ENCODE data around the gene GTPBP4.
"Not testable (repeated sequence)": the region's sequence is repeated elsewhere in the genome, so short reads cannot be mapped to it uniquely, and the experiment has no call there.

Gene GTPBP4

DNA sequence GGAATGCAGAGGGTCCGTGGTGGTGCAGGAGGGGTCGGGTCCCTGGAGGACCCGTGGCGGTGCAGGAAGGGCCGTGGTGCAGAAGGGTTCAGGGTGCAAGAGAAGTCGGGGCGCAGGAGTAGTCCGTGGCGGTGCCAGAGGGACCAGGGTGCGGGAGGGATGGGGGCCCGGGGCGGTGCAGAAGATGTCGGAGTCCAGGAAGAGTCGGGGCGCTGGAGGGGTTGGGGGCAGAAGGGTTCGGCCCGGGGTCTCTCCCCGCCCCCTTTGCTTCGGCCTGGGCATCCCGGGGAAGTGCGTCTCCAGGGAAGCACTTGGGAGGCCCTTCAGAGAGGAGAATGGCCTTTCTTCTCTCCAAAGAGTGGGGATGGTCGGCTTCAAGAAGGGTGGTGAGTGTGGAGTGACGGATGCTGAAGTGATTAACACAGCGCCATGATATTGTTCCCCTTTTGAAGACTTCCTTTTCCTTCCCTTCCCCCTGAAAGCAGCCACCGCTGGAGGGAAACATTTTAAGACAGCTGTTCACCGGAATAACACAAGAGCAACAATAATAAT, 68.9 kb downstream of the GTPBP4 start:
- no peak for DNase-seq (ENCODE audit: low spot score)

DNA sequence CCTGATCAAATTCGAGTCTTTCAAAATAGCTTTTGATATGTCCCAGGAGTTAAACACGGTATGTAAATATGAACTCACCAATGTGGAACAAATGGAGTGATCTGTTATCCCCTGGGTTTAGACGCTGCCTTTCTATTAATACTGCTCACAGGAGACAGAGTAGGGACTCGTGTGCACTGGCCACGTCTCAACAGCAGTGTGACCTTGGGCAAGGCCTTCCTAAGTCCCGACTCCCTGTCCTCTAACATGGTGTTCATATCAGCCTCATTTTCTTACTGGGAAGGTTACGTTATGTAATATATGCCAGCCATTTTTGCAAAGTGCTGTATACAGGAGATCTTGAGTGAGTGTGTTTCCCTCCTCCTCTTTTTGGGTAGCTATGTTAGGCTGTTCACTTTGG, 69.8 kb downstream of the GTPBP4 start:
- DNase-seq (ENCODE audit: low spot score): no peak

DNA sequence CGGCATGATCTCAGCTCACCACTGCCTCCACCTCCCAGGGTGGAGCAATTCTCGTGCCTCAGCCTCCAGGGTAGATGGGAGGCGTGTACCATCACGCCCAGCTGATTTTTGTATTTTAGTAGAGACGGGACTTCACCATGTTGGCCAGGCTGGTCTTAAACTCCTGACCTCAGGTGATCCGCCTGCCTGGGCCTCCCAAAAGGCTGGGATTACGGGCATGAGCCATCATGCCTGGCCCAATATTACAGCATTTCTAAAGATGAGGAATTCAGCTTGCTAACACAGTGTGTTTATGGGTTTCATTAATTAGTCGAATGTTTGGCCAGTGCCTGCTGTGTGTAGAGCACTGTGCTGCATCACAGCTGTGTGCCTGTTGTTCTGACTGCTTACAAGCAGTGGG, 71.7 kb downstream of the GTPBP4 start:
- no peak for DNase-seq (ENCODE audit: low spot score)

DNA sequence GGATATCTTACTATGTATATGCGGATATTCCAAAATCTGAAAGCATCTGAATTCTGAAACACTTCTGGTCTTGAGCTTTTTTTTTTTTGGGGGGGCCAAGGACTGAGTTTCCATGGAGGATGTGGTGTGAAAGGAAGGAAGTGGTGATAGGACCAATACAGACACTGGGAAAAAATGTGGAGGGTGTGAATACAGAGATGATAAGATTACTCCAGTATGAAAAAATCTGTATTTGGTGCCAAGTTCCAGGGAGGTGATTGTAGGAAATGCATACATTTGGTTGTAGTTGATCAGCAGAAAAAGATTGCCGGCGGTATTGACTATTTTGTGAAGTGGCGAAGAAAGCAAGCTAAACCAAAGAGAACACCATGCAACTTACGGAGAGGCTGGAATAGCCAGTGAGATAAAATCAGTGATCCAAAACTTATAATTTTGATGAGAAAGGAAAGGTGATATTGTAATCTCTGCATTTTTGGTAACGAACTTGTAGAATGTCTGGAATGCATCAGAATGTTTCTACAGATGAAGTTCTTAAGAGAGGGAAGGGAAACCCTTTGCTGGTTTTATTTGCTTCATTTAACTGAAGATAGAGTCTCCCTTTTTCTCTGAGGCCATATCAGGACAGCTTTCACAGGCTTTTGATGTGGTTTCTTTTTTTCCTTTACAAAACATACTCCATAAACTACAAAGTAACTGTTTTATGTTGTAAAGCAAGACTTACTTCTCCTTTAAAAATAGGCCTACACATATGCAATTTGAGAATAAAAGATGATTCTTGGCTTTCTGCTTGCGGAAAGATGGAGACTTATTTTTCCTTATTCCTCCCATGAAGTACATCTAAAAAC, 73.9 kb downstream of the GTPBP4 start:
- no peak for DNase-seq (ENCODE audit: low spot score)

DNA sequence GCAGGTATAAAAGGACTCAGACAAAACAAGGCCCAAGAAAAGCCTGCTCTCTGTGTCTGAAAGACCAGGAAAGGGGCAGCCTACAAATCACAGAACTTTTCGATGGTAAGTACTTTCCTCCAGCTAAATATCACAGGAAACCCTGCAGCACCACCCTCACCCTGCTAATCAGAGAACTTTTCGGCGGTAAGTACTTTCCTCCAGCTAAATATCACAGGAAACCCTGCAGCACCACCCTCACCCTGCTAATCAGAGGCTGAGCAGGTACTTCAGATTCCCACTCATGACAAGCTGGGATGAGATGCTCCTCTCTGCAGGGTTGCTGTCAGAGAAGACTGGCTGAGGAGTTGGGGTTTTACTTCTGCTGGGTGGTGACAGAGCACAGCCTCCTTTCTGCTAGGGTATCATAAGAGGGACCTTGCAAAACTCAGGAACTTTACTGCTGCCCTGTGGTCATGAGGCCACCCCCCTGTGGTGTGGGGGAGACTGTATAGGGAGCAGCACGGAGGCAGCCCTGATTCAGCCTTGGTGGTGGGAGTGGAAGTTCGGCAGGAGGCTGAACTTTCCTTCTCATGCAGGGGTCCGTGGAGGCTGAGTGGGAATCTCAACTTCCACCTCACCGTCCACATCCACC, 75.1 kb downstream of the GTPBP4 start:
- DNase-seq (ENCODE audit: low spot score): no peak

DNA sequence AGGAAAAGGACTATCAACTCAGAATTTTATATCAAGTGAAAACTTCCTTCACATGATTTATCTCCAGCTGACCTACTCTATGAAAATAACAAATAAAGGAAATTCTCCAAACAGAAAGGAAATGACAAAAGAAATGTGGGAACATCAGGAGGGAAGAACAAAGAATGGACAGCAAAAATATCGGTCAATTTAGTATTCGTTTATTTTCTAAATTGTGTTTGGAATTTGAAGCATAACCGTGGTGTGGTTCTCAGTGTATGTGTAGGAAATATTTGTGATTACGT, 76.7 kb downstream of the GTPBP4 start:
- no peak for DNase-seq (ENCODE audit: low spot score)

DNA sequence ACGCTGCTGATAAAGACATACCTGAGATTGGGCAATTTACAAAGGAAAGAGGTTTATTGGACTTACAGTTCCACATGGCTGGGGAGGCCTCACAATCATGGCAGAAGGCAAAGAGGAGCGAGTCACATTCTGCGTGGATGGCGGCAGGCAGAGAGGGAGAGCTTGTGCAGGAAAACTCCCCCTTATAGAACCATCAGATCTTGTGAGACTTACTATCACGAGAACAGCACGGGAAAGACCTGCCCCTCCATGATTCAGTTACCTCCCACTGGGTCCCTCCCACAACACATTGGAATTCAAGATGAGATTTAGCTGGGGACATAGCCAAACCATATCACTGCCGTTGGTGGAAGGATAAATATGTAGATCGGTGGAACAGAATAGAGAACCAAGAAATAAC, 78.5 kb downstream of the GTPBP4 start:
- DNase-seq (ENCODE audit: low spot score): not testable (repeated sequence)

DNA sequence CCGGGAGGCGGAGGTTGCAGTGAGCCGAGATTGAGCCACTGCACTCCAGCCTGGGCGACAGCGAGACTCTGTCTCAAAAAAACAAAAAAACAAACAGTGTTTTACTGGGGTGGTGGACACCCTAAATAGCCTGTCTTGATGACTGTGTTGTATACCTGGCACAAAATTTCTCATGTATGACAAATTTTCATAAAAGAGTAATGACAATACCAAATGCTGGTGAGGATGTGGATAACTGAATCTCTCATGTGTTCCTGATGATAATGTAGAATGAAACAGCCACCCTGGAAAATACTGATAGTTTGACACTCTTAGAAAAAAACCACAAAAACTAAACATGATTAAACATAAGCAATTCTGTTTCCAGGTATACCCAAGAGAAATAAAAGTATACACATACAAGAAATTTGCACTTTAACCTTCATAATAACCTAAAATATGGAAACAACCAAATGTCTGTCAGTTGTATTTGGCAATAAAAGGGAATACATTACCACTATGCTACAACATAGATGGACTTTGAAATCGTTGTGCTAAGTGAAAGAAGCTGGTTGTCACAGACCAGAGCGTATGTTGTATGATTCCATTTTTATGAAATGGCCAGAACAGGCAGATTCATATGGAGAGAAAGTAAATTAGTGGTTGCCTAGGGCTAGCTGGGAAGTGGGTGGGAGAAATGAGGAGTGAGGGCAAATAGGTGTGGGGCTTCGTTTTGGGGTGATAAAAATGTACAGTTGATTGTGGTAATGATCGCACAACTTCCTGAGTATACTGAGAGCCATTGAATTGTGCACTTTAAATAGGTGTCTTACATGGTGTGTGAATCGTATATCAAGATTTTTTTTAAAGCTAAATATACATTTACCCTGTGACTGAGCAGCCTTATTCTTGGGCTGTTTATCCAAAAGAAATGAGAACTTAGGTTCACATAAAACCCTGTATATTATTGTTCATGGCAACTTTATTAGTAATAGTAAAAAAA, 80.4 kb downstream of the GTPBP4 start:
- no peak for DNase-seq (ENCODE audit: low spot score)

Data from HuH-7.5 (cell line).